Measurements from ENCODE around the gene BEND5.

BEND5 gene

DNA sequence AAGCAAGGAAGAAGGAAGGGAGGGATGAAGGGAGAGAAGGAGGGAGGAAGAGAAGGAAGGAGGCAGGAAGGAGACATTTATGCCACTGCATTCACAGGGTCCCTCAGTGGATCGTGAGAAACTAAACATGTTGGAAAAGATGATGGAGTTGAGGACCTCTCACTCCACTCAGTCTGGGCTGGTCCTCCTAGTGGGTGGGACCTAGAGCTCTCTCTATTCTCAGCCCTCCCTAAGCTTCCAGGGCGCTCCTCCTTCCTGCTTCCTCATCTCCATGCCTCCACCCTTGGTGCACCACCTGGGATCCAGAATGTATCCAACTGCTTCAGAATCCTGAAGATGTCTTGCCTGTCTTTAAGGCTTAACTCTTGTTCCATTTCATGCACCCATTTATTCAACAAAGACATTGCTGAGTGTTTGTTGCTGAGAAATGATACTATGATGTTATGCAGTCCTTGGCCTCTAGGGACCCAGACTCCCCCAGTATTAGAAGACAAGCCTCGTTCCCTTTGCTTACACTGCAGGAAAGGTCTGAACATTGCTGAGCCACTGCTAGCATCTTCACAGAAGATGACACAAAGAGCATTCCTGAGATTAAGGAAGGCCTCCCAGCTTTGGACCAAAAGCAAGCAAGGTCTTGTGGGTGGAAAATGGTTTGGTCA, 88.5 kb downstream of the BEND5 start:
- DNase-seq: no peak
- no peak overlapping the region for H3K4me3 Mint-ChIP-seq
- no peaks in the 10 kb centered on the region for H3K4me1 Mint-ChIP-seq (ENCODE audit: low read depth)
- no peaks in the 10 kb centered on the region for H3K36me3 Mint-ChIP-seq (ENCODE audit: low read depth)
- H3K27ac Mint-ChIP-seq: no peak overlapping the region
- no peaks in the 10 kb centered on the region for H3K27me3 Mint-ChIP-seq
- H3K9me3 Mint-ChIP-seq: no peaks in the 10 kb centered on the region

DNA sequence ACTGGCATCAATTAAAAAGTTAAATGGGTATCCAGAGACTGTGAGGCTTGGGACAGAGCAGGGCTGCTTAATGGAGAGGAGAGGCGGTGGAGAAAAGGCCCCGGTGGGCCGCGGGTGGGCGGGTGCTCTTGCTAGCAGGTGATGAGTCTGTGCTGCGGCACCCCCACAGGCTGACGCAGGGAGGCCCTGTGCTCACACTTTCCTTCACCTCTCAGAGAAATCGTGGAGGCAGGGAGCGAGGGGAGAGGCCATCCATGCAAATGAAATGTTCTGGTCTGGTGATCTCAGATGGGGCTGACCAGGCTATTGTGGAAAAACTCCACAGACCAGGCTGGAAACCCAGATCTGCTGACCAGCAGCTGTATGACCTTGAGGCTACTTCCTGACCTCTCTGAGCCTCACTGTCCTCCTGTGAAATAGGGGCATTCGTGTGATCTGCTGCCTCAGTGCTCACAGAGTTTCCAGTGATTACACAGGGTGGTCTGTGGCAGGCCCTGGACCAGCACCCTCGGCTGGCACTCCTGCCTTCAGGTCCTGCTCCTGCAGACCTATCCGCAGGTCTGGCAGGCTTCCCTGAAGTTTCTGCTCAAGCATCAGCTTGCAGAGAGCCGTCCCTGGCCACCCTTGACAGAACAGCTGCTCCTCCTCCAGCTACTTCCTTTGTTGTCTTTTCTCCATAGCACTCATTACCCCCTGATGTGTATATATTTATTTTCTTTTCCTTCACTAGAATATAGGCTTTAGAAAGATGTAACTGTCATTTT, 89.2 kb downstream of the BEND5 start:
- H3K27ac Mint-ChIP-seq: no peak overlapping the region
- no peaks in the 10 kb centered on the region for H3K27me3 Mint-ChIP-seq
- no peak for DNase-seq
- no peaks in the 10 kb centered on the region for H3K36me3 Mint-ChIP-seq (ENCODE audit: low read depth)
- no peaks in the 10 kb centered on the region for H3K4me1 Mint-ChIP-seq (ENCODE audit: low read depth)
- no peak overlapping the region for H3K4me3 Mint-ChIP-seq
- H3K9me3 Mint-ChIP-seq: no peaks in the 10 kb centered on the region

DNA sequence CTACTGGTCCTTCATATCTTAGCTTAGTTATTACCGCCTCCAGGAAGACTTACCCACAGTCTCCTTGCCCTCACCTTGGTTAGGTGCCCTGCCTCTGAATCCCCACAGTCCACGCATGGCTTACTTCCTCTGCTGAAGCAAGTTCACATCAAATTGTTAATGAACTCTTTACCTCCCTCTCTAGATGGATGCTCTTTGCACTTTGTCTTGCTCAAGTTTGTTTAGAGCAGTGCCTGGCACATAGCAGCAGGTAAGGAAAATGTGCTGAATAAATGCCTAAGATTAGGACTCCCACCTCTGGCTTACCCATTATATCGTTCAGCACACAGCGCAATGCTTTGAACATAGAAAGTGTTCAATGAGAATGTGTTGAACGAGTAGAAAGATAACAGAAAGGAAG, 90.5 kb downstream of the BEND5 start:
- no peaks in the 10 kb centered on the region for H3K27me3 Mint-ChIP-seq
- H3K27ac Mint-ChIP-seq: no peak overlapping the region
- no peaks in the 10 kb centered on the region for H3K4me1 Mint-ChIP-seq (ENCODE audit: low read depth)
- no peak for DNase-seq
- H3K36me3 Mint-ChIP-seq (ENCODE audit: low read depth): no peaks in the 10 kb centered on the region
- H3K9me3 Mint-ChIP-seq: no peaks in the 10 kb centered on the region
- H3K4me3 Mint-ChIP-seq: no peak overlapping the region

DNA sequence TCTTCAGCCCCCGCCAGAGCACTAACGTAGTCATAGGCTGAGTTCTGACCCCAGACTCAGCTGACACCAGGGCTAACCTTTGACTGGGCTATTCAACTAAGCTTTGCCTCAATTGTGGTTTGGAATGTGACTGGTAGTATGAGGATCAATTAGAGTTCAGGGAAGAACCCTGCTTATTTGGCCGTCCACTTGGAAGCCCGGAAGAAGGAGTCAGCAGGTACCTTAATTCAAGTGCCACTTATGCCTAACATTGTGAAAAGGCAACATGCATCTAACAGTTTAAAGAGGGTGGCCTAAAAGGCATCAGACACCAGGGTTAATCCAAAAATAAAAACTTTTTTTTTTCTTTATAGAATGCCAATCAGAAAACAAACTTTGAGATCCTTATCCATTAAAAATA, 92.3 kb downstream of the BEND5 start:
- Mint-ChIP-seq H3K36me3 (ENCODE audit: low read depth) (no peaks in the 10 kb centered on the region), H3K4me1 (ENCODE audit: low read depth) (no peaks in the 10 kb centered on the region), H3K27me3 (no peaks in the 10 kb centered on the region), H3K9me3 (no peaks in the 10 kb centered on the region), H3K27ac (no peak overlapping the region), H3K4me3 (no peak overlapping the region)
- DNase-seq: no peak

DNA sequence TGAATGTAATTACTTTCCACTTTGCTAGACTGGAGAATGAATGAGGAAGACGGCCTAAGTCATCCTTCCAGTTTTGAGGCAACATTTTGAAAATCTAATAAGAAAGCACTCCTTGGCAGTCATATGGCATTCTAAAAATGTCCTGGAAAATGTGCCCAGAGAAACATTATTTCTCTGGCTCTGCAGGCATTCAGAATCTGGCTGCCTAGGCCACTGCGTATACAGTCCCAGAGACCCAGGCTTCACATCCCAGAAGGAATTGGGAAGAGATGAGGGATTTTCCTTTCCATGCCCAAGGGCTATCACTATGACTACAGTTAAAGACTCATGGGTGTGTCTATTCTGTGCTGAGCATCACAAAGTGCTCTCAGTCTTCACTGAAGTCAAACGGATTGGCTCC, 92.9 kb downstream of the BEND5 start:
- Mint-ChIP-seq H3K9me3 (no peaks in the 10 kb centered on the region), H3K27me3 (no peaks in the 10 kb centered on the region), H3K36me3 (ENCODE audit: low read depth) (no peaks in the 10 kb centered on the region), H3K4me3 (no peak overlapping the region), H3K4me1 (ENCODE audit: low read depth) (no peaks in the 10 kb centered on the region), H3K27ac (no peak overlapping the region)
- no peak for DNase-seq

DNA sequence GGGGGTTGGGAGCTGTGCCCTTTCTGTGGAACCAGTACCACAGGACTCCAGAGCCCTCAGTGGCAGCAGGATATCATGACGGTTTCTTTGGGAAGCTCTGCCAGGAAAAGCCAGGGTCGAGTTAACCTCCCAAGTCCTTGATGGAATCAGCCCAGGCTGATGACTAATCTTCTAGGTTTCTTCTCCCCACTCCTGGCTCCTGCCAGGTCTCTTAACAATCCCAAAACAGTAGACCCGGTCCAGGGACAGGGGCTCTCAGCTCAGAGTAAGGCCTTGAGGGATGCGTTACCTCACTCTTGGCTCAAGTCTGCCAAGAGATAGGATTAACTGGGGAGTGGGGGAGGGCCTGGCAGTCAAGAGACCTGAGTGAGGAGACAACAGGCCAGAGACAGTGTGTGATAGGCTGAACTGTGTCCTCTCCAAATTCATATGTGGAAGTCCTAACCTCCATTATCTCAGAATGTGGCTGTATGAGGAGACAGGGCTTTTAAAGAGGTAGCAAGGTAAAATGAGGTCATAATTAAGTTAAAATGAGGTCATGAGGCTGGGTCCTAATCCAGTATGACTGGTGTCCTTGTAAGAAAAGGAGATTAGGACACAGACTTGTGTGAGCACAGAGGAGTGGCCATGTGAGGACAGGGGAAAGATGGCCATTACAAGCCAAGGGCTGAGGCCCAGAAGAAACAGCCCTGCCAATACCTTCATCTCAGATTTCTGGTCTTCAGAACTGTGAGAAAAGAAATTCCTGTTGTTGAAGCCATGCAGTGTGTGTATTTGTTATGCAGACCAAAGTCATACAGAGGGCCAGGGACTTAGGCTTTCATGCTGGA, 95.0 kb downstream of the BEND5 start:
- Mint-ChIP-seq H3K27me3 (peaks cover 4% of the 10 kb centered on the region), H3K4me3 (no peak overlapping the region), H3K9me3 (no peaks in the 10 kb centered on the region), H3K4me1 (ENCODE audit: low read depth) (peaks cover 2% of the 10 kb centered on the region), H3K27ac (no peak overlapping the region), H3K36me3 (ENCODE audit: low read depth) (no peaks in the 10 kb centered on the region)
- DNase-seq: no peak

DNA sequence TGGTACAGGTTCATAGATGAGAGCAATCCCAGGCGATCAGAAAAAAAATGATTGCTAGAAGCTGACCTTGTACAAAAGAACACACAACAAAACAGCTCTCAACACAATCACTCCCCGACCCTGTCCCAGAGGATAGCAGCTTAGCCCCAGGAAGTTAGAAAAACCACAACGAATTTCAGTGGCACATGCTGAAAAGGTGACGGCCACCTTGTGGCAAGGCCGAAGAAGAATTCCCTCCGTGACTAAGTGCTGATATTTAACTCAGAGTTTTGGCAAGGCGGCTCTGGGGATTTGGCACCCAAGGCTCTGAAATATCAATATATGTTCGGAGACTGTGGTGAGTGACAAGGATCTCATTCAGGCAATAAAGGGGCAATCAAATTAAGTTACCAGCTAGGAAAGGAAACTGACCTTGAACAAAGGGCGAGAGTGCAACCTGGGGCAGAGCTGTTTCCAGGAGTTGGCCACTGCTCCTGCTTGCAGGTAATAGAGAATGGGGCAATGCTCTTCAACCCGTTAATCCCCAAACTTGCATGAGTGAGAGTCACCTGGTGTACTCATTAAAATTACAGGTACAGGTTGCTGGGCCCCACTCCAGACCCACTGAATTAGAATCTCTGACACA, 96.2 kb downstream of the BEND5 start:
- no peaks in the 10 kb centered on the region for H3K36me3 Mint-ChIP-seq (ENCODE audit: low read depth)
- no peak overlapping the region for H3K4me3 Mint-ChIP-seq
- H3K9me3 Mint-ChIP-seq: no peaks in the 10 kb centered on the region
- peaks cover 2% of the 10 kb centered on the region for H3K4me1 Mint-ChIP-seq (ENCODE audit: low read depth)
- DNase-seq: no peak
- no peak overlapping the region for H3K27ac Mint-ChIP-seq
- peaks cover 5% of the 10 kb centered on the region for H3K27me3 Mint-ChIP-seq

DNA sequence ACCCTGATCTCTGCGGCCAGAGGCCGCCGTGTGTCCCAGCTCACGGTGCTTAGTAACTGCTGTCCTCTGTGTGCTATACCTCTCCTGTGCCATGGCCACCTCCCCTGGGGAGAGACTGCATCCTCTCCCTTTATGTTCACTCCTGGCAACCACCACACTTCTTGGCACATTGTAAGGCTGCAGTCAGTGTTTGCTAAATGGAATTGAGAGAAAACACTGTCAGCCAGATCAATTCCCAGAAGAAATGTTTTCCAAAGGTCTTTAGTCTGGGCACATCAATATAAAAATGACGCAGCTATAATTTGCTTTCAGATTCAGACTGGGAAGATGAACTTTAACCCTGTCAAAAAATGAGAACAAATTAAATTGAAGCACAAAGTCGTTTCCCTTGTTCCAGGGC, 96.8 kb downstream of the BEND5 start:
- Mint-ChIP-seq H3K4me3 (no peak overlapping the region), H3K27ac (no peak overlapping the region), H3K36me3 (ENCODE audit: low read depth) (no peaks in the 10 kb centered on the region), H3K4me1 (ENCODE audit: low read depth) (peaks cover 2% of the 10 kb centered on the region), H3K27me3 (peaks cover 11% of the 10 kb centered on the region), H3K9me3 (no peaks in the 10 kb centered on the region)
- DNase-seq: no peak

DNA sequence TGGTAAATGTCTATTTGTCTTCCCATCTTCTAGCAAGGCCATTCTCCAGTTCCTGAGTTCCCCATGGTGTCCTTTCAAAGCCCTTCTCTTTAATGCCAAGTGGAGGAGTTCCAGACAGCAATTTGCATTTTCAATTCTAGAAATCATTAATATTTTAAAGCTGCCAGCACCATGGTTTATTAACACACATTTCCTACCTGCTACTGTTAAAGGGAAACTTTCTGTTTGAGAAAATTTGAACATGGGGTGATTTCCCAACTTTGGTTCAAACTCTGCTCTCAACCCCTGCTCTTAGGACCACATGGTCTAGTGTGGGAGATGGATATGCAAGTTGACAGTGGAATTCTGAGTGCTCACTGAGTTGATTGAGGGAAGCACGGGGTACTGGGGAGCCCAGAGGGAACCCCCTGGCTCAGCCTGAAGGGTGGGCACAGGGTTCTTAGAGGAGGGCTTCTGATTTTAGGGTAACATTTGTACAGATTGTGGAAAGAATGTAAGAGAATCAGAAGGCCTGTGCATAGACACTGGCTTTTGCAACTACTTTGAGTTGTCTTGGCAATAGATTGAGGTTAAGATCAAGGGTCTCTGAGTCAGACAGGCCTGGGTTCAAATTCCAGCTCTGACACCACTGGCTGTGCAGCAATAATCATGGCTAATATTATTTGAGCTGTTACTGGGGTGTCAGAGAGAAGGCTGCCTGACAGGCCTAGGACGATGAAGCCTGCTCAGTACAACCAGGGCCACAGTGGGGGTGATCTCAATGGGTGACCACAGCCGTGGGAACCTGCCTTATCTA, 97.8 kb downstream of the BEND5 start:
- peaks cover 19% of the 10 kb centered on the region for H3K27me3 Mint-ChIP-seq
- H3K36me3 Mint-ChIP-seq (ENCODE audit: low read depth): no peaks in the 10 kb centered on the region
- H3K9me3 Mint-ChIP-seq: no peaks in the 10 kb centered on the region
- H3K4me3 Mint-ChIP-seq: no peak overlapping the region
- peaks cover 2% of the 10 kb centered on the region for H3K4me1 Mint-ChIP-seq (ENCODE audit: low read depth)
- no peak for DNase-seq
- H3K27ac Mint-ChIP-seq: no peak overlapping the region

Measured in activated T-cell treated with anti-CD3 and anti-CD28 coated beads, Interleukin-2, amount 50 U/mL, for 24 hours (primary cell).